Panc1 (cell line): ENCODE data around the gene MSGN1. TPM values are rescaled to one million over a fixed set of nuclear protein-coding genes. Genes with fewer than 3 reads are reported as not detected.

Experiments
- ATAC-seq: fragments of 200-7000 bp; cut with Tn5 transposase; 2 replicates; pipeline ENCODE4 v1.9.1; 2020; ENCODE audit warnings: mild to moderate bottlenecking, moderate library complexity
- BruUV-seq: library from RNA; stranded (reverse); fragments of 400-500 nt; replicated peaks from 2 replicates; lab custom pipeline; 2021; lab: Mats Ljungman, UMichigan
- CTCF ChIA-PET: fragments of 300-600 bp; sonication (Branson Sonifier 250); formaldehyde crosslinking; loops from one replicate; lab custom pipeline; 2022; ENCODE audit warnings: antibody characterized with exemption; lab: Charles Lee
- POLR2A ChIA-PET: fragments of 300-600 bp; sonication (Branson Sonifier 250); formaldehyde crosslinking; loops from one replicate; lab custom pipeline; 2022; ENCODE audit warnings: antibody characterized with exemption; lab: Charles Lee
- DNase-seq: peaks from one replicate; pipeline ENCODE4 v3.0.0-alpha.2; 2010; ENCODE audit warnings: low read depth, low spot score
- H3K27ac ChIP-seq: 2 replicates; pipeline ENCODE4 v1.5.1; 2011; ENCODE audit warnings: mild to moderate bottlenecking, low read length, inconsistent platforms
- H3K27me3 ChIP-seq: fragments of 200-500 bp; sonication (Bioruptor generic); 2 replicates; pipeline ENCODE4 v1.6.0; 2014; ENCODE audit warnings: low read length, inconsistent platforms; ENCODE audit not compliant: control insufficient read depth, insufficient read depth
- H3K36me3 ChIP-seq: fragments of 200-500 bp; sonication (Bioruptor generic); 2 replicates; pipeline ENCODE4 v1.5.1; 2014; ENCODE audit warnings: inconsistent platforms, mild to moderate bottlenecking, low read length, moderate library complexity; ENCODE audit not compliant: control insufficient read depth, insufficient read depth
- H3K4me1 ChIP-seq: 2 replicates; pipeline ENCODE4 v1.5.1; 2011; ENCODE audit warnings: inconsistent platforms, mild to moderate bottlenecking, low read length, moderate library complexity; ENCODE audit not compliant: control insufficient read depth, insufficient read depth
- H3K4me3 ChIP-seq, 2 experiments: 2 replicates each; pipeline ENCODE4 v1.5.1; 2011 to 2012; ENCODE audit warnings: low read depth in 2 of 2, low read length in 2 of 2, mild to moderate bottlenecking in 2 of 2, inconsistent platforms in 1 of 2, moderate library complexity in 1 of 2
- H3K9me3 ChIP-seq: fragments of 200-500 bp; sonication (Bioruptor generic); 2 replicates; pipeline ENCODE4 v1.5.1; 2014; ENCODE audit warnings: low read depth, mild to moderate bottlenecking, inconsistent platforms, low read length, moderate library complexity; ENCODE audit not compliant: control insufficient read depth, insufficient read depth
- POLR2AphosphoS5 ChIP-seq: IDR thresholded peaks from 2 replicates; pipeline ENCODE4 v1.6.1; 2012; ENCODE audit warnings: mild to moderate bottlenecking, low read depth, low read length, moderate library complexity
- REST ChIP-seq, 2 experiments: IDR thresholded peaks; 2 replicates each; pipeline ENCODE4 v1.6.1; 2011 to 2012; ENCODE audit warnings: low read depth in 2 of 2, control low read depth in 1 of 2, low read length in 1 of 2, mild to moderate bottlenecking in 1 of 2, moderate library complexity in 1 of 2; ENCODE audit not compliant: insufficient read depth in 1 of 2
- SIN3A ChIP-seq: IDR thresholded peaks from 2 replicates; pipeline ENCODE4 v1.6.1; 2012; ENCODE audit warnings: low read depth, mild to moderate bottlenecking, low read length, moderate library complexity, borderline replicate concordance; ENCODE audit not compliant: insufficient read depth
- TCF7L2 ChIP-seq: IDR thresholded peaks from 2 replicates; pipeline ENCODE4 v1.6.1; 2011; ENCODE audit warnings: mild to moderate bottlenecking, low read depth, low read length, inconsistent platforms
- in situ Hi-C: cut with HindIII; loops from 2 replicates; pipeline ENCODE4 v1.10.0; 2016; ENCODE audit warnings: low sequenced_read_pairs, low pct_unique_long_range_greater_than_20kb
- intact Hi-C: fragments of 100-400 bp; cut with micrococcal nuclease; formaldehyde crosslinking; loops from one replicate; pipeline ENCODE4 v1.10.0; 2022; ENCODE audit not compliant: unreplicated experiment
- total RNA-seq: library from RNA; stranded (reverse); gene quantifications from one replicate; pipeline ENCODE4 v1.2.1, GENCODE V29; 2021; ENCODE audit not compliant: unreplicated experiment

The MSGN1 gene
- total RNA-seq, 1 experiment from 2014 or later: not detected

- Histone ChIP-seq H3K27me3 (peaks cover 4% of the 10 kb centered on the region; the same call in 1 of the 2 replicates), H3K27ac (no peak overlapping the region), H3K36me3 (no peaks in the 10 kb centered on the region), H3K9me3 (no peaks in the 10 kb centered on the region), H3K4me3 (no peak overlapping the region), H3K4me1 (no peaks in the 10 kb centered on the region; the same call in 1 of the 2 replicates)
- DNase-seq: no peak
- BruUV-seq: no TSS peak
- in situ Hi-C loops: no loop called here
- intact Hi-C loops: no loop called here
- TF ChIP-seq REST (IDR thresholded peaks at IDR 0.05; ENCODE audit: insufficient read depth in 1 of 2, low read depth in 2 of 2, low read length in 1 of 2): no peak
- TF ChIP-seq POLR2AphosphoS5: no peak
- ATAC-seq: no peak
- CTCF ChIA-PET: no interaction called here
- POLR2A ChIA-PET: no interaction called here
Observed at GRCh38 chr2:17849275-17849674, 33.0 kb downstream of the MSGN1 start.

- Histone ChIP-seq H3K4me1 (no peaks in the 10 kb centered on the region; the same call in 1 of the 2 replicates), H3K27me3 (peaks cover 3% of the 10 kb centered on the region; the same call in 1 of the 2 replicates), H3K4me3 (no peak overlapping the region), H3K9me3 (no peaks in the 10 kb centered on the region), H3K36me3 (no peaks in the 10 kb centered on the region), H3K27ac (no peak overlapping the region)
- CTCF ChIA-PET: interaction anchor here (0.7 kb wide), 1 partner anchor 45 kb away, joined by 3 read pairs; no protein-coding TSS in a partner anchor
- no peak for DNase-seq
- ATAC-seq: no peak
- POLR2A ChIA-PET: no interaction called here
- in situ Hi-C loops: no loop called here
- intact Hi-C loops: no loop called here
- TF ChIP-seq SIN3A (no peak), REST (IDR thresholded peaks at IDR 0.05; ENCODE audit: insufficient read depth in 1 of 2, low read depth in 2 of 2, low read length in 1 of 2) (no peak), POLR2AphosphoS5 (no peak), TCF7L2 (no peak)
- no TSS peak for BruUV-seq
Observed at GRCh38 chr2:17850151-17850550, 33.9 kb downstream of the MSGN1 start.
